GM20000 (cell line): Measurements from ENCODE around the gene HES1.
"Not testable (repeated sequence)": the region's sequence is repeated elsewhere in the genome, so short reads cannot be mapped to it uniquely, and the experiment has no call there.

Experiments
- DNase-seq: peaks from one replicate; pipeline ENCODE4 v3.0.0; 2012; ENCODE audit warnings: low spot score
- CTCF ChIP-seq: IDR thresholded peaks from 2 replicates; pipeline ENCODE4 v1.5.1; 2012; ENCODE audit warnings: mild to moderate bottlenecking, control low read depth; ENCODE audit errors: extremely low read depth, missing control alignments

HES1 gene

GRCh38 chr3:194121891-194122631 lies 13.9 kb upstream of the HES1 start:
- TF ChIP-seq CTCF, result no peak
- DNase-seq, result no peak

GRCh38 chr3:194123726-194124125 lies 12.2 kb upstream of the HES1 start:
- DNase-seq, result no peak
- no peak for TF ChIP-seq CTCF

GRCh38 chr3:194124193-194124592 lies 11.8 kb upstream of the HES1 start:
- no peak for DNase-seq
- no peak for TF ChIP-seq CTCF

- no peak for DNase-seq
- no peak for TF ChIP-seq CTCF
Observed at GRCh38 chr3:194125442-194125841, 10.5 kb upstream of the HES1 start.

- TF ChIP-seq CTCF, result no peak
- DNase-seq, result no peak
Observed at GRCh38 chr3:194126790-194127189, 9.2 kb upstream of the HES1 start.

- no peak for TF ChIP-seq CTCF
- DNase-seq, result no peak
Observed at GRCh38 chr3:194128202-194128918, 7.6 kb upstream of the HES1 start.

- DNase-seq, result not testable (repeated sequence)
Observed at GRCh38 chr3:194128919-194129295, 7.0 kb upstream of the HES1 start.
